IMR-90 (cell line): ENCODE results near the gene CIAO2B. TPM values are rescaled to one million over a fixed set of nuclear protein-coding genes. Genes with fewer than 3 reads are reported as not detected.

Source experiments
- ATAC-seq: fragments of 200-7000 bp; cut with Tn5 transposase; 2 replicates; pipeline ENCODE4 v1.9.1; 2020; ENCODE audit warnings: low read depth, mild to moderate bottlenecking, moderate library complexity
- BruUV-seq: library from RNA; stranded (reverse); fragments of 400-500 nt; replicated peaks from 2 replicates; lab custom pipeline; 2021; lab: Mats Ljungman, UMichigan
- CTCF ChIA-PET: fragments of 300-600 bp; formaldehyde crosslinking; extraction: SDS; loops from one replicate; lab custom pipeline; 2021; ENCODE audit warnings: antibody characterized with exemption; lab: Yijun Ruan, JAX
- POLR2A ChIA-PET: fragments of 300-600 bp; sonication (Branson Sonifier 250); formaldehyde crosslinking; loops from one replicate; lab custom pipeline; 2022; ENCODE audit warnings: antibody characterized with exemption; ENCODE audit not compliant: unreplicated experiment; lab: Charles Lee
- DNase-seq: peaks from one replicate; pipeline ENCODE4 v3.0.0; 2013
- H2AFZ ChIP-seq: replicated peaks from 2 replicates; pipeline ENCODE3; 2013; ENCODE audit warnings: low read length, mild to moderate bottlenecking; ENCODE audit not compliant: poor library complexity
- H2AK5ac ChIP-seq: 2 replicates; pipeline ENCODE4 v1.6.1; 2013; ENCODE audit warnings: low read depth, low read length, inconsistent platforms
- H2AK9ac ChIP-seq: replicated peaks from 2 replicates; pipeline ENCODE3; 2013; ENCODE audit warnings: mild to moderate bottlenecking, low read depth, low read length, moderate library complexity; ENCODE audit not compliant: poor library complexity
- H2BK120ac ChIP-seq: 2 replicates; pipeline ENCODE4 v1.6.1; 2013; ENCODE audit warnings: low read depth, low read length, inconsistent platforms
- H2BK15ac ChIP-seq: 3 replicates; pipeline ENCODE4 v1.6.1; 2013; ENCODE audit warnings: low read depth, low read length, inconsistent platforms
- H2BK20ac ChIP-seq: 2 replicates; pipeline ENCODE4 v1.6.1; 2013; ENCODE audit warnings: low read depth, mild to moderate bottlenecking, inconsistent platforms, low read length, moderate library complexity
- H2BK5ac ChIP-seq: 2 replicates; pipeline ENCODE4 v1.6.1; 2013; ENCODE audit warnings: mild to moderate bottlenecking, low read depth, low read length, inconsistent platforms; ENCODE audit not compliant: poor library complexity, severe bottlenecking
- H3K14ac ChIP-seq: replicated peaks from 2 replicates; pipeline ENCODE4 v1.6.1; 2013; ENCODE audit warnings: low read depth, low read length, inconsistent platforms
- H3K18ac ChIP-seq: 2 replicates; pipeline ENCODE4 v1.6.1; 2013; ENCODE audit warnings: low read depth, low read length, control low read depth
- H3K23ac ChIP-seq: 2 replicates; pipeline ENCODE4 v1.6.1; 2013; ENCODE audit warnings: low read depth, low read length, inconsistent platforms
- H3K27ac ChIP-seq: 2 replicates; pipeline ENCODE4 v1.5.1; 2013; ENCODE audit warnings: mild to moderate bottlenecking, control low read depth, low read length; ENCODE audit not compliant: insufficient read depth
- H3K27me3 ChIP-seq: 2 replicates; pipeline ENCODE4 v1.6.1; 2013; ENCODE audit warnings: low read length; ENCODE audit not compliant: control insufficient read depth, insufficient read depth
- H3K36me3 ChIP-seq: 2 replicates; pipeline ENCODE4 v1.6.1; 2013; ENCODE audit warnings: low read length, mixed read lengths; ENCODE audit not compliant: control insufficient read depth, insufficient read depth
- H3K4ac ChIP-seq: 2 replicates; pipeline ENCODE4 v1.6.1; 2013; ENCODE audit warnings: low read depth, low read length, inconsistent platforms
- H3K4me1 ChIP-seq: 2 replicates; pipeline ENCODE4 v1.6.1; 2013; ENCODE audit warnings: low read length, mixed read lengths; ENCODE audit not compliant: control insufficient read depth, insufficient read depth
- H3K4me2 ChIP-seq: 2 replicates; pipeline ENCODE4 v1.6.1; 2013; ENCODE audit warnings: low read depth, mild to moderate bottlenecking, control low read depth, low read length, moderate library complexity
- H3K4me3 ChIP-seq: 2 replicates; pipeline ENCODE4 v1.5.1; 2013; ENCODE audit warnings: low read depth, mild to moderate bottlenecking, control low read depth, low read length, moderate library complexity; ENCODE audit not compliant: insufficient read depth
- H3K56ac ChIP-seq: 2 replicates; pipeline ENCODE4 v1.6.1; 2013; ENCODE audit warnings: low read length, inconsistent platforms; ENCODE audit not compliant: insufficient read depth; ENCODE audit errors: extremely low read depth
- H3K79me1 ChIP-seq, 2 experiments: 2 replicates each; pipeline ENCODE4 v1.6.1; 2013; ENCODE audit warnings: low read length in 2 of 2, inconsistent platforms in 1 of 2, low read depth in 1 of 2
- H3K9ac ChIP-seq: 2 replicates; pipeline ENCODE4 v1.6.1; 2013; ENCODE audit warnings: low read depth, low read length, control low read depth
- H3K9me1 ChIP-seq: 2 replicates; pipeline ENCODE4 v1.6.1; 2013; ENCODE audit warnings: low read length, inconsistent platforms; ENCODE audit not compliant: insufficient read depth
- H3K9me3 ChIP-seq: 2 replicates; pipeline ENCODE4 v1.6.1; 2013; ENCODE audit warnings: low read length; ENCODE audit not compliant: control insufficient read depth, insufficient read depth
- H4K20me1 ChIP-seq: 2 replicates; pipeline ENCODE4 v1.6.1; 2013; ENCODE audit warnings: low read length, inconsistent platforms; ENCODE audit not compliant: insufficient read depth
- H4K5ac ChIP-seq: 2 replicates; pipeline ENCODE4 v1.6.1; 2013; ENCODE audit warnings: mild to moderate bottlenecking, low read depth, low read length, control low read depth
- H4K8ac ChIP-seq, 2 experiments: 2 replicates each; pipeline ENCODE4 v1.6.1; 2013; ENCODE audit warnings: low read depth in 2 of 2, low read length in 2 of 2, control low read depth in 1 of 2, inconsistent platforms in 1 of 2
- H4K91ac ChIP-seq: 2 replicates; pipeline ENCODE4 v1.6.1; 2013; ENCODE audit warnings: low read depth, low read length, inconsistent platforms; ENCODE audit not compliant: insufficient read depth
- BHLHE40 ChIP-seq: fragments of 150-350 bp; IDR thresholded peaks from 2 replicates; pipeline ENCODE4 v1.6.1; 2016; ENCODE audit warnings: mild to moderate bottlenecking, low read depth, low read length
- CEBPB ChIP-seq: IDR thresholded peaks from 2 replicates; pipeline ENCODE4 v1.6.1; 2012; ENCODE audit warnings: low read depth, low read length, improper control_type of control experiment
- CHD1 ChIP-seq: IDR thresholded peaks from 2 replicates; pipeline ENCODE4 v1.6.1; 2012; ENCODE audit warnings: low read depth, low read length, improper control_type of control experiment
- MAZ ChIP-seq: IDR thresholded peaks from 2 replicates; pipeline ENCODE4 v1.6.1; 2012; ENCODE audit warnings: low read depth, mild to moderate bottlenecking, low read length, improper control_type of control experiment, moderate library complexity, borderline replicate concordance
- MXI1 ChIP-seq: IDR thresholded peaks from 2 replicates; pipeline ENCODE4 v1.6.1; 2012; ENCODE audit warnings: low read depth, mild to moderate bottlenecking, low read length, moderate library complexity, borderline replicate concordance
- NFE2L2 ChIP-seq: fragments of 150-350 bp; IDR thresholded peaks from 2 replicates; pipeline ENCODE4 v1.6.1; 2016; ENCODE audit warnings: low read depth, mild to moderate bottlenecking, low read length
- POLR2A ChIP-seq: IDR thresholded peaks from 2 replicates; pipeline ENCODE4 v1.6.1; 2012; ENCODE audit warnings: mild to moderate bottlenecking, low read depth, low read length
- RAD21 ChIP-seq: IDR thresholded peaks from 2 replicates; pipeline ENCODE4 v1.6.1; 2012; ENCODE audit warnings: low read length, improper control_type of control experiment
- RFX5 ChIP-seq: IDR thresholded peaks from 2 replicates; pipeline ENCODE4 v1.8.0; 2012; ENCODE audit warnings: low read depth, mild to moderate bottlenecking, low read length, moderate library complexity
- SMC3 ChIP-seq: fragments of 150-350 bp; IDR thresholded peaks from 2 replicates; pipeline ENCODE4 v1.6.1; 2016; ENCODE audit warnings: low read depth, mild to moderate bottlenecking, antibody characterized with exemption, low read length, moderate library complexity
- WGBS, 2 experiments: methylation state at CpG; one replicate each; pipeline versions ENCODE4 v1.1.5 to v1.1.7; 2013; ENCODE audit warnings: missing lambda C conversion rate in 2 of 2; ENCODE audit not compliant: insufficient read length in 1 of 2; ENCODE audit errors: extremely low coverage in 2 of 2; 5-methylcytosine and 5-hydroxymethylcytosine counted together
- dilution Hi-C: fragments of 300-500 bp; cut with HindIII; formaldehyde crosslinking; loops from one replicate; pipeline ENCODE4 v1.14.3; 2018; ENCODE audit warnings: low sequenced_read_pairs; ENCODE audit not compliant: unreplicated experiment
- in situ Hi-C: fragments of 300-500 bp; cut with MboI; formaldehyde crosslinking; loops from 3 replicates; pipeline ENCODE4 v1.14.3; 2019; ENCODE audit warnings: low sequenced_read_pairs, inconsistent platforms, mixed read lengths
- intact Hi-C: fragments of 100-400 bp; cut with micrococcal nuclease; formaldehyde crosslinking; loops from 2 replicates; pipeline ENCODE4 v1.10.0; 2022
- polyA plus RNA-seq, 3 experiments: library from polyadenylated mRNA; depleted of rRNA; stranded (reverse); fragments of >200 nt; gene quantifications; 2 replicates each; pipeline ENCODE4 v1.2.3, GENCODE V29; 2012; ENCODE audit warnings: low replicate concordance in 1 of 3
- total RNA-seq: library from RNA; depleted of rRNA; stranded (reverse); fragments of >200 nt; gene quantifications from 2 replicates; pipeline ENCODE4 v1.2.3, GENCODE V29; 2012
- TF ChIP-seq, protein P1 (sequence below): fragments of 150-350 bp; IDR thresholded peaks from 2 replicates; pipeline ENCODE4 v1.6.1; 2017; ENCODE audit warnings: mild to moderate bottlenecking, antibody characterized with exemption, low read length, low read depth

The CIAO2B gene
- total and polyA plus RNA-seq, 2 of the 4 experiments (the other 2 are of a cell fraction), result 148 to 234 TPM

- Histone ChIP-seq H2BK120ac (no peak overlapping the region), H2AK5ac (no peak overlapping the region), H4K5ac (no peak overlapping the region), H3K9me1 (peaks cover 7% of the 10 kb centered on the region; the same call in 1 of the 2 replicates), H3K27me3 (no peaks in the 10 kb centered on the region), H3K79me1 (peaks cover 6 to 32% of the 10 kb centered on the region in 2 experiments), H3K4me1 (0 out of 2 replicates have a peak, but pooled peaks cover 2% of the 10 kb centered on the region), H2AFZ (peak overlapping the region; percentile 35), H4K8ac (no peak overlapping the region), H2BK20ac (no peak overlapping the region), H2BK15ac (no peak overlapping the region), H3K9me3 (no peaks in the 10 kb centered on the region), H3K4me3 (no peak overlapping the region), H3K27ac (no peak overlapping the region), H2AK9ac (no peak overlapping the region), H4K20me1 (peaks cover 6% of the 10 kb centered on the region; the same call in 1 of the 2 replicates), H3K56ac (no peak overlapping the region), H3K23ac (no peak overlapping the region), H3K14ac (no peak overlapping the region), H3K36me3 (peaks cover 58% of the 10 kb centered on the region), H2BK5ac (no peak overlapping the region), H3K4me2 (no peak overlapping the region), H3K4ac (no peak overlapping the region), H3K18ac (no peak overlapping the region), H3K9ac (no peak overlapping the region), H4K91ac (no peak overlapping the region)
- 95% methylated on average over 3 of the region's 5 CpGs; no CpG with 5 or more reads in 1 of the 2 experiments for WGBS, 2 experiments
- DNase-seq, result no peak
- ATAC-seq, result no peak
- dilution Hi-C loops, result no loop called here
- BruUV-seq, result no TSS peak
- CTCF ChIA-PET, result no interaction called here
- POLR2A ChIA-PET, result no interaction called here
- intact Hi-C loops, result no loop called here
- in situ Hi-C loops, result no loop called here
- TF ChIP-seq CHD1 (no peak), NFE2L2 (no peak), RFX5 (no peak), RAD21 (no peak), CEBPB (no peak), BHLHE40 (no peak), SMC3 (no peak), MAZ (no peak), MXI1 (no peak), POLR2A (no peak)
- TF ChIP-seq, protein P1, sequence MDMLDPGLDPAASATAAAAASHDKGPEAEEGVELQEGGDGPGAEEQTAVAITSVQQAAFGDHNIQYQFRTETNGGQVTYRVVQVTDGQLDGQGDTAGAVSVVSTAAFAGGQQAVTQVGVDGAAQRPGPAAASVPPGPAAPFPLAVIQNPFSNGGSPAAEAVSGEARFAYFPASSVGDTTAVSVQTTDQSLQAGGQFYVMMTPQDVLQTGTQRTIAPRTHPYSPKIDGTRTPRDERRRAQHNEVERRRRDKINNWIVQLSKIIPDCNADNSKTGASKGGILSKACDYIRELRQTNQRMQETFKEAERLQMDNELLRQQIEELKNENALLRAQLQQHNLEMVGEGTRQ, result no peak
These were observed 8.8 kb upstream of the CIAO2B start for GRCh38 chr16:66942981-66943380.
